CD4-positive, alpha-beta T cell treated with Interleukin-12 subunit alpha and Interleukin-12 subunit beta, for 1 hour (primary cell): ENCODE measurements around the gene AGBL2.
"Not testable (repeated sequence)": the region's sequence is repeated elsewhere in the genome, so short reads cannot be mapped to it uniquely, and the experiment has no call there.

ENCODE experiments used
- DNase-seq: peaks from one replicate; pipeline ENCODE4 v3.0.0-alpha.2; 2020

Gene AGBL2

GRCh38 chr11:47686704-47687103 lies 28.5 kb downstream of the AGBL2 start:
- DNase-seq: not testable (repeated sequence)

- no peak for DNase-seq
Measured at GRCh38 chr11:47686151-47686550, 29.0 kb downstream of the AGBL2 start.

- DNase-seq: no peak
Measured at GRCh38 chr11:47675851-47676250, 39.3 kb downstream of the AGBL2 start.

GRCh38 chr11:47672283-47672730 lies 42.9 kb downstream of the AGBL2 start:
- DNase-seq: no peak

GRCh38 chr11:47669856-47670255 lies 45.3 kb downstream of the AGBL2 start:
- no peak for DNase-seq

DNA sequence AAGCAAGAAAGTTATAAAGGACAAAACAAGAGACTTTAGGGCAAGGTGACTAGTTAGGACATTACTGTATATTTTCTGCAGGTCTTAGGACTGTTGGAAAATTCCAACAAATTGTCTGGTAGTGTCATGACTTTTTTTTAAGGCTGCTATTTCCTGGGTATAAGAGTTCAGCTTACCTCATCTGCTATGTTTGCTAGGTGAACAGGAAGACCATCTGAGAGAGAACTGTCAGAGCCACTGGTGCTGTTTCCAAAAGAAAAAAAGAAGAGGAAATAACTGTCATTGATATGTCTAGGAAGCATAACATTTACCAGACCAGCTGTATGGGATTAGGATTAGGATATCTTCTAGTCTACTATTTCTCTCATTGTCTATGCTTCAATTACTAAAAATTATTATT lies 46.5 kb downstream of the AGBL2 start:
- DNase-seq: no peak

DNA sequence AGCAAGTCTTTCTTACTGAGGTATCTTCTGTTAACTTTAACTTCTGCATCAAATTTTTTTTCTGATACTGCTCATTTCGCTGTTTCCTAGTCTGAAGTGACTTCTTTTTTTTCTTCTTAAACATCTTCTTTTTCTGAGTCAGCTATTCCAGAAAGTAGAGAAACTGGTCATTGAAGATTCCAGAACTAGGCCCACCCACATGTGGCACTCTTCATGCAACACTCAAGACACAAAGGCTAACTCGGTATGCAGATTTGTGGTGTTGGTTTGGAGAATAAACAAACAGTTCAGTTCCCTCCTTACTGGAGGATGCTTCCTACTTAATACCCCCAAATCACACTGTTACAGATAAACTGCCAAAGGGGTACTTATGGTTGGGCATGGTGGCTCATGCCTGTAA lies 47.6 kb downstream of the AGBL2 start:
- no peak for DNase-seq

GRCh38 chr11:47667135-47667534 lies 48.0 kb downstream of the AGBL2 start:
- no peak for DNase-seq

DNA sequence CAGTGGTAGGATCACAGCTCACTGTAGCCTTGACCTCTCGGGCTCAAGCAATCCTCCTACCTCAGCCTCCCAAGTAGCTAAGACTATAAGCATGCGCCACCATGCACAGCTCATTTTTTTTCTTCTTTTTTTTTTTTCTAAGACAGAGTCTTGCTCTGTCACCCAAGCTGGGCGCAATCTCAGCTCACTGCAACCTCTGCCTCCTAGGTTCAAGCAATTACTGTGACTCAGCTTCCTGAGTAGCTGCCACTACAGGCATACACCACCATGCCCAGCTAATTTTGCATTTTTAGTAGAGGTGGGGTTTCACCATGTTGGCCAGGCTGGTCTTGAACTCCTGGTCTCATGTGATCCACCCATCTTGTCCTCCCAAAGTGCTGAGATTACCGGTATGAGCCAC lies 50.2 kb downstream of the AGBL2 start:
- DNase-seq: not testable (repeated sequence)

GRCh38 chr11:47661245-47661644 lies 53.9 kb downstream of the AGBL2 start:
- no peak for DNase-seq

DNA sequence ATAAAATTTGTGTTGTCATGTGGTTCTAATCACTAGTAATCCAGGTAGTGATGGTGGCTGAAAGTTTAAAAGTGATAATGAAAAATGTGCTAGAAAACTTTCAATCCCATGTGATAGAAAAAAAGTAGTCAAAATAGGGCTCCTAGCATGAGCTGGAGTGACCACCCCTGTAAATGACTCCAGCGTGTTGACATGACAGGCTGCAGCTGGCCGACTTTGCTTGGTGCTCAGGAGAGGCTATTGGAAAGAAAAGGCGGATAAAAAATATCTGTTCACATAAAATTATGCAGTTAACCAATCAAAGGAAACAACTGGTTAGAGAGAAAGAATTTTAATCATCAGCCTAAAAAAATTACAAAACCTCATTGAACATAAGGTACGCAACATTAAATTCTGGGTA lies 55.9 kb downstream of the AGBL2 start:
- DNase-seq: no peak

GRCh38 chr11:47656260-47656885 lies 58.8 kb downstream of the AGBL2 start:
- no peak for DNase-seq

DNA sequence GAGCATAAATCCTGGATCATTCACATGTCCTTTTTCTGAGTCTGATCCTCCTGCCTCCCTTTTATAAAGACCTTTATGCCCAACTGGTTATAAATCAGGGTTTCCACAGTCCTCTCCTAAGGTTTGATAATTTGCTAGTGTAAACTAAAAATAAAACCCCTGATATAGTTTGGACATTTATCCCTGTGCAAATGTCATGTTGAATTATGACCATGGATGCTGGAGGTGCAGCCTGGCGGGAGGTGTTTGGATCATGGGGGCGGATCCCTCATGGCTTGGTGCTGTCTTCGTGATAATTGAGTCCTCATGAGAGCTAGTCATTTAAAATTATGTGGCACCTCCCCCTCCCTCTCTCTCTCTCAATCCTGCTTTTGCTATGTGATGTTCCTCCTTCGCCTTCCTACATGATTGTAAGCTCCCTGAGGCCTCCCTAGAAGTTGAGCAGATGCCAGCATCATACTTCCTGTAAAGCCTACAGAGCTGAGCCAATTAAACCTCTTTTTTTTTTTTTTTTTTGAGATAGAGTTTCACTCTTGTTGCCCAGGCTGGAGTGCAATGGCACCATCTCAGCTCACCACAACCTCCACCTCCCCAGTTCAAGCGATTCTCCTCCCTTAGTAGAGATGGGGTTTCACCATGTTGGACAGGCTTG lies 63.2 kb downstream of the AGBL2 start:
- DNase-seq: no peak

DNA sequence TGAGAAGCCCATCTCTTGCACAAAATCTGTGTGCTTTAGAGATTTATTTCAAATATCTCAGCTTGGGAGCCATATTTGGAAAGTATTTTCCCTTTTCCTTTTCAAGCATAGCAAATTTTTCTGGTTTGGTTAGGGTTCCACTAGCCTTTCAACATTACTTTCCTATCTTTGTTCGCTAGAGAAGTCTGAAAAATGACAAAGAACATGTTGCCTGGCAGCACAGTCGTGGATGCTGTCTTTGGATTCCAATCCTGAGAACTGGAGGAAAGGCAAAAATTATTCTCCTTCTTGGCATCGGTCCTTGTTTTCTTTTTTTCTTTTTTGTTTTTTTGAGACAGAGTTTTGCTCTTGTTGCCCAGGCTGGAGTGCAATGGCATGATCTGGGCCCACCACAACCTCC lies 65.9 kb downstream of the AGBL2 start:
- no peak for DNase-seq

GRCh38 chr11:47646019-47646418 lies 69.2 kb downstream of the AGBL2 start:
- no peak for DNase-seq

- no peak for DNase-seq
Measured at GRCh38 chr11:47645500-47645899, 69.7 kb downstream of the AGBL2 start.

GRCh38 chr11:47642099-47642855 lies 72.9 kb downstream of the AGBL2 start, which contains the start of gene MTCH2:
MTCH2 (minus strand) TSS chr11:47642559; CDS start chr11:47642465, 94 bp downstream.
- peak; percentile 97 for DNase-seq

GRCh38 chr11:47641600-47642098 lies 73.5 kb downstream of the AGBL2 start:
- DNase-seq: no peak

GRCh38 chr11:47640506-47640905 lies 74.7 kb downstream of the AGBL2 start:
- DNase-seq: not testable (repeated sequence)

DNA sequence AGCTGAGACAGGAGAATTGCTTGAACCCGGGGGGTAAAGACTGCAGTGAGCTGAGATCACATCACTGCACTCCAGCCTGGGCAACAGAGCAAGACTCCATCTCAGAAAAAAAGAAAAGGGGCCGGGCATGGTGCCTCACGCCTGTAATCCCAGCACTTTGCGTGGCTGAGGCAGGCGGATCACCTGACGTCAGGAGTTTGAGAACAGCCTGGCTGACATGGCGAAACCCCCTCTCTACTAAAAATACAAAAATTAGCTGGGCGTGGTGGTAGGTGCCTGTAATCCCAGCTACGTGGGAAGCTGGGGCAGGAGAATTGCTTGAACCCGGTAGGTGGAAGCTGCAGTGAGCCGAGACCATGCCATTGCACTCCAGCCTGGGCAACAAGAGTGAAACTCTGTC lies 78.8 kb downstream of the AGBL2 start:
- not testable (repeated sequence) for DNase-seq

- no peak for DNase-seq
Measured at GRCh38 chr11:47631473-47631872, 83.7 kb downstream of the AGBL2 start.

DNA sequence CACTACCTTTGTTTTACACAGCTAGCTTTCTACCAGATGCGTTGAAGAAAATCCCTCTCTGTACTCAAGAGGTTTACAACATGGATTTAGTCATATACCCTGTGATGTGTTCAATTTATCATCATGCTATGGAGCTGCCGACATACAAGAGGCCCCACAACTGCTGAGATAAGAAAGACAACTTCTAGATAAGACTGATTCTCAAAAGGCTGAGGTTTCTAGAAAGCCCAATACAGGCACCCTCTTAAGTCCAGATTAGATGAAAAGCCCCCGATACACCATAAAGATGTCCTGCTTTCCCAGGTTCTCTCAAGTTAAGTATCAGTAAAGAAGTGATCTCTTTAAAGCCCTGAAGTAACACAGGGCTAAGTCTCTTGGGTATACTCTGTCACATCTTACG lies 87.1 kb downstream of the AGBL2 start:
- no peak for DNase-seq

DNA sequence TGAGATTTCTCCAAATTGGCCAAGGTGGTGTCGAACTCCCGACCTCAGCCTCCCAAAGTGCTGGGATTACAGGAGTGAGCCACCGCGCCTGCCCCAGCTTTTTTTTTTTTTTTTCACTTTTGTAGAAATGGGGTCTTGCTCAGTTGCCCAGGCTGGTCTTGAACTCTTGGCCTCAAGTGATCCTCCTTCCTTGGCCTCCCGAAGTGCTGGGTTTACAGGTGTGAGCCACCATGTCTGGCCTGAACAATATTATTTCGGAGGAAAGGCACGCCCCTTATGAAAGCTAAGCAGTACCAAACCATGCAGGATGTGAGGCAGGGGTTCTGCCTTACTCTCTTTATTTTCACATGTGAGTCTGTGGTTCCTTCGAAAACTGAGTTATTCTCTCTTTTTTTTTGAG lies 88.9 kb downstream of the AGBL2 start:
- no peak for DNase-seq
